Stomach (tissue), 9 donors: ENCODE results near the gene IL1RL2. TPM values are rescaled to one million over a fixed set of nuclear protein-coding genes. Genes with fewer than 3 reads are reported as not detected.

ENCODE experiments used
- DNase-seq, 2 donors: peaks; one replicate each; pipeline versions ENCODE4 v3.0.0 to v3.0.0-alpha.2; 2013 to 2019
- H3K27ac ChIP-seq, 5 donors: fragments of 200-600 bp in 4 of 5; sonication (generic) in 4 of 5; one replicate each; pipeline ENCODE4 v1.5.1; 2013 to 2019; ENCODE audit warnings: mild to moderate bottlenecking in 1 of 5, moderate library complexity in 1 of 5
- H3K27me3 ChIP-seq, 3 donors: fragments of 200-600 bp; sonication (generic); one replicate each; pipeline ENCODE4 v1.5.1; 2017 to 2019; ENCODE audit warnings: mixed run types in 1 of 3
- H3K36me3 ChIP-seq, 4 donors: fragments of 200-600 bp; sonication (generic); 1 replicate in 3 of 4; 2 replicates in 1 of 4; pipeline ENCODE4 v1.5.1; 2016 to 2019
- H3K4me1 ChIP-seq, 4 donors: fragments of 200-600 bp; sonication (generic); one replicate each; pipeline ENCODE4 v1.5.1; 2016 to 2019
- H3K4me3 ChIP-seq, 4 donors: fragments of 200-600 bp; sonication (generic) in 3 of 4; one replicate each; pipeline ENCODE4 v1.5.1; 2016 to 2019; ENCODE audit warnings: mild to moderate bottlenecking in 1 of 4
- H3K9me3 ChIP-seq, 4 donors: fragments of 200-600 bp; sonication (generic); one replicate each; pipeline ENCODE4 v1.5.1; 2016 to 2019
- EP300 ChIP-seq: sonication (generic); formaldehyde crosslinking; IDR thresholded peaks from one replicate; pipeline ENCODE4 v1.6.1; 2017; ENCODE audit warnings: antibody characterized with exemption
- POLR2A ChIP-seq, 4 donors: fragments of 450-650 bp; IDR thresholded peaks; one replicate each; pipeline ENCODE4 v1.6.1; 2016; ENCODE audit warnings: antibody characterized with exemption in 4 of 4, control low read depth in 2 of 4, mild to moderate bottlenecking in 1 of 4, moderate library complexity in 1 of 4
- POLR2AphosphoS5 ChIP-seq, 3 donors: sonication (generic); formaldehyde crosslinking; IDR thresholded peaks; one replicate each; pipeline ENCODE4 v1.6.1; 2016; ENCODE audit warnings: antibody characterized with exemption in 3 of 3
- whole genome bisulfite sequencing, 5 donors: extraction: QIAGEN DNeasy Blood & Tissue Kit in 3 of 5; methylation state at CpG; one replicate each; pipeline versions ENCODE4 v1.1.5 to v1.1.7; 2013 to 2018; 5-methylcytosine and 5-hydroxymethylcytosine counted together
- intact Hi-C: fragments of 100-400 bp; cut with DNase I; formaldehyde crosslinking; loops from one replicate; pipeline ENCODE4 v1.15.1; 2023; ENCODE audit warnings: low total_unique reads
- polyA plus RNA-seq, 3 donors: library from polyadenylated mRNA; stranded (reverse); fragments of 200-250 nt; gene quantifications; one replicate each; pipeline ENCODE4 v1.2.3, GENCODE V29; 2013
- total RNA-seq, 5 donors: library from RNA; depleted of rRNA; stranded (reverse); fragments of >200 nt; gene quantifications; one replicate each; pipeline versions ENCODE4 v1.1.0 to v1.2.3, GENCODE V29; 2014 to 2016
- TF ChIP-seq, protein P1 (sequence below), 7 experiments: fragments of 450-650 bp in 4 of 7; fragments of 200-600 bp in 3 of 7; sonication (generic) in 3 of 7; IDR thresholded peaks; one replicate each; pipeline ENCODE4 v1.5.1; 2016 to 2019; ENCODE audit warnings: antibody characterized with exemption in 7 of 7, control low read depth in 2 of 7, mild to moderate bottlenecking in 1 of 7
- donor health status: healthy with polysubstance abuse.
- donor health status: Bipolar disorder and iron deficiency.
- donor health status: healthy.

Gene IL1RL2
- total and polyA plus RNA-seq, 8 donors, result 0.61 to 4.3 (median 2.4) TPM; not detected in 2

DNA sequence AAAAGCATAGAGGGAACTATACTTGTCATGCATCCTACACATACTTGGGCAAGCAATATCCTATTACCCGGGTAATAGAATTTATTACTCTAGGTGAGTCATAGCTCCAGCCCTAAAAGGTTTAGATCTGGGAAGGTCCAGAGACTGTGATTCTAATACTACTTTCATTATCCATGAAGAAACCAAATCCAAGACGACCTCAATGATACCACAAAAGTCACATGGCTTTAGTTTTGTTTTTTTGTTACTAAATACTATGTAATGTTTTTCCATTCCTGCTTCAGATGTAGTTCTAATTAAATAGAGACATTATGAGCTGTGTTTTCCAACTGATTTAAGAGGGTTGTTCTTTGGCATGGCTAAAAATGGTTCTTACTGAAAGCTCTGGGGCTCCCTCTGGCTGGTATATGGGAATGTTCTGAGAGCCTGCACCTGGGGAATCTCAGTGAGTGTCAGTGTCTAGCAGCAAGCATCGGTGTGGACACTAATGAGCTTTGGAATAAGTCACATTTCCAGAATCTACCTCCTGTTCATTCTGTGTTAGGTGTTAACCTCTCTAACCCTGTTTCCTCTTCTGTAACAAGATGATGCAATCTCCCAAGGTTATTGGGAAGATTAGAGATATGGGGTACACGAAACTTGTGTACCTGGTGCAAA is 20.5 kb upstream of the IL1RL2 start:
- 16 to 27% (median 23%) methylated on average over 4 of the region's 4 CpGs for WGBS, 5 donors
- H3K4me1 ChIP-seq, result peaks cover 4 to 19% (median 13%) of the 10 kb centered on the region in 4 donors
- TF ChIP-seq POLR2A (IDR thresholded peaks at IDR 0.05) (no peak), EP300 (no peak), POLR2AphosphoS5 (IDR thresholded peaks at IDR 0.05) (peak in 2 of 3 donors; percentile 3 to 20)
- TF ChIP-seq, protein P1, sequence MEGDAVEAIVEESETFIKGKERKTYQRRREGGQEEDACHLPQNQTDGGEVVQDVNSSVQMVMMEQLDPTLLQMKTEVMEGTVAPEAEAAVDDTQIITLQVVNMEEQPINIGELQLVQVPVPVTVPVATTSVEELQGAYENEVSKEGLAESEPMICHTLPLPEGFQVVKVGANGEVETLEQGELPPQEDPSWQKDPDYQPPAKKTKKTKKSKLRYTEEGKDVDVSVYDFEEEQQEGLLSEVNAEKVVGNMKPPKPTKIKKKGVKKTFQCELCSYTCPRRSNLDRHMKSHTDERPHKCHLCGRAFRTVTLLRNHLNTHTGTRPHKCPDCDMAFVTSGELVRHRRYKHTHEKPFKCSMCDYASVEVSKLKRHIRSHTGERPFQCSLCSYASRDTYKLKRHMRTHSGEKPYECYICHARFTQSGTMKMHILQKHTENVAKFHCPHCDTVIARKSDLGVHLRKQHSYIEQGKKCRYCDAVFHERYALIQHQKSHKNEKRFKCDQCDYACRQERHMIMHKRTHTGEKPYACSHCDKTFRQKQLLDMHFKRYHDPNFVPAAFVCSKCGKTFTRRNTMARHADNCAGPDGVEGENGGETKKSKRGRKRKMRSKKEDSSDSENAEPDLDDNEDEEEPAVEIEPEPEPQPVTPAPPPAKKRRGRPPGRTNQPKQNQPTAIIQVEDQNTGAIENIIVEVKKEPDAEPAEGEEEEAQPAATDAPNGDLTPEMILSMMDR (IDR thresholded peaks at IDR 0.05), result peak in 5 of 7 experiments; percentile 43 to 71 (median 51)
- peak overlapping the region in 2 of 5 donors; percentile 2 to 34 for H3K27ac ChIP-seq
- intact Hi-C loops, result loop anchor here (10.0 kb wide), 1 partner anchor 142 kb away; no protein-coding TSS in a partner anchor
- H3K9me3 ChIP-seq, result no peaks in the 10 kb centered on the region
- no peak overlapping the region for H3K4me3 ChIP-seq
- no peaks in the 10 kb centered on the region for H3K27me3 ChIP-seq
- peaks cover 0 to 62% (median 36%) of the 10 kb centered on the region in 4 donors for H3K36me3 ChIP-seq
- DNase-seq, result peak in 1 of 2 donors; percentile 71

DNA sequence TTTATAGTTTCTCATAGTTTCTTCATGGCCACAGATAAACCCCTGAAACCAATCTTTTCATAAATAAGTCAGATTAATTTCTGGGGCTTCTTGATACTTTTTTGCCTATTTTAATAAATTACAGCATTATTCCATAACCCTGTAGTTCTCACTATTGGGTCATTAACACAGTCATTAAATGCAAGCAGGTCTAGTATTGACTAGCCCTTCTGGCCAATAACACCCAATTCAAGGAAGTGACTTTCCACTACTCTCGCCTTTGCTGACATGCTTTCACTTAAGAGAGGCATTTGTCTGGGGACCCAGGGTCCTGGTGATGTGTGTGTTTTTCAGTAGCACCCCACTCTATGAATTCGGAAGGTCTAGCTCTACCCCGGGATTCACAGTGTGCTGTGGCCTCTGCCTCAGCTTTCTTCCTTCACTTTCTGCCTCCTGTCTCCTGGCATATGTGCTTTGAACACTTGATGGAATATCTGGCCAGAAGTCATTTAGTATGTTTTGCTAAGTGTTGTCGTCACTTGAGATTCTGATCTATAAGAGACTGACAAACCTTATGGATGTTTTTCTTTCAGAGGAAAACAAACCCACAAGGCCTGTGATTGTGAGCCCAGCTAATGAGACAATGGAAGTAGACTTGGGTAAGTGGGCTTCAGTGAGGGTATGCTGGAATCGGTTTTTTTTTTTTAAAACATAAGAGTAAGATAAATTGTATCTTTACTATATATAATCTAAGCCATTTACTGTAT is 18.6 kb upstream of the IL1RL2 start:
- Histone ChIP-seq H3K27me3 (no peaks in the 10 kb centered on the region), H3K36me3 (peaks cover 10 to 81% (median 54%) of the 10 kb centered on the region in 4 donors), H3K9me3 (no peaks in the 10 kb centered on the region), H3K4me1 (peaks cover 0 to 14% (median 10%) of the 10 kb centered on the region in 4 donors), H3K27ac (no peak overlapping the region), H3K4me3 (no peak overlapping the region)
- TF ChIP-seq POLR2A (IDR thresholded peaks at IDR 0.05) (no peak), EP300 (no peak), POLR2AphosphoS5 (IDR thresholded peaks at IDR 0.05) (no peak)
- TF ChIP-seq, protein P1 (IDR thresholded peaks at IDR 0.05), result no peak
- intact Hi-C loops, result loop anchor here (10.0 kb wide), 1 partner anchor 143 kb away; no protein-coding TSS in a partner anchor
- DNase-seq, result no peak
- 92 to 97% (median 93%) methylated on average over 5 of the region's 5 CpGs for WGBS, 5 donors

DNA sequence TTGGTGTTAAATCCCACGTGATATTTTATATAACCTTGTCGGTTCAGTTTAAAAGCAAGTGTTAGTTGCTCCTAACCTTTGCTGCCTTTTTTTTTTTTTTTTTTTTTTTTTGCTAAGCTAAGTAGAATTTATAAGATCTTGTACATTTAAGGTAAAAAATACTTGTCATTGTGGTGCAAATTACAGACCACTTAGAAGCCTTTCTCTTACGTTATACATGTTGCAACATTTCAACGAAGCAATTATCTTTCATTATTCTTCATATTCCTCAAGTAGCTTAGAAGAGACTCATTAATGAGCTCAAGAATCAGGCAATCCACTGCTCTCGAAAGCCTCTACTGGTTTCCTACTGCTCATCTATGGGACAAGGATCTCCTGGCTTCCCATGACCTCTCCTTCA is 14.9 kb upstream of the IL1RL2 start:
- Histone ChIP-seq H3K27ac (no peak overlapping the region), H3K9me3 (no peaks in the 10 kb centered on the region), H3K27me3 (no peaks in the 10 kb centered on the region), H3K36me3 (peaks cover 21 to 94% (median 86%) of the 10 kb centered on the region in 4 donors), H3K4me3 (no peak overlapping the region), H3K4me1 (no peaks in the 10 kb centered on the region)
- intact Hi-C loops, result no loop called here
- 89 to 93% (median 91%) methylated on average over 5 of the region's 5 CpGs for WGBS, 5 donors
- DNase-seq, result no peak
- TF ChIP-seq POLR2AphosphoS5 (IDR thresholded peaks at IDR 0.05), result no peak
- TF ChIP-seq POLR2A (IDR thresholded peaks at IDR 0.05), result no peak
- TF ChIP-seq, protein P1 (IDR thresholded peaks at IDR 0.05), result no peak
- TF ChIP-seq EP300, result no peak

DNA sequence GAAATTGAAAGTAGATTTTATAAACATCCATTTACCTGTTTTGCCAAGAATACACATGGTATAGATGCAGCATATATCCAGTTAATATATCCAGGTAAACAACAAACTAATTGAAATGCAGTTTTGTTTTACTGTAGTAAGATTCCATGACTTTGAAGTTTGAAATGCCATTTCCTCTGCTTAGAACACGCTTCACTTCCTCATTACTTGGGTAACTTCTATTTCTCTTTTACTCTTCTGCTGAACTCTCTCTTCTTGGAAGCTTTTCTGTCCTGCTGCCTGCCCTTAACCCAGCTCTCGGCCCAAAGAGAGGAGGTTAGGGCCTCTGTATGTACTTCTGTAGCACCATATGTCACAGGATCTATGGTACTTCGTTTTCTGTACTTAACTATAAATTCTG is 14.1 kb upstream of the IL1RL2 start:
- 83 to 91% (median 86%) methylated on average over 3 of the region's 3 CpGs for WGBS, 5 donors
- Histone ChIP-seq H3K4me1 (no peaks in the 10 kb centered on the region), H3K4me3 (no peak overlapping the region), H3K27me3 (no peaks in the 10 kb centered on the region), H3K36me3 (peaks cover 24 to 100% (median 94%) of the 10 kb centered on the region in 4 donors), H3K9me3 (no peaks in the 10 kb centered on the region), H3K27ac (no peak overlapping the region)
- intact Hi-C loops, result no loop called here
- TF ChIP-seq, protein P1 (IDR thresholded peaks at IDR 0.05), result no peak
- TF ChIP-seq POLR2A (IDR thresholded peaks at IDR 0.05) (no peak), EP300 (no peak), POLR2AphosphoS5 (IDR thresholded peaks at IDR 0.05) (no peak)
- DNase-seq, result no peak
